Activated naive CD8-positive, alpha-beta T cell (primary cell): ENCODE data around the gene SIPA1L3.

Experiments
- H3K27ac Mint-ChIP-seq: one replicate; pipeline ENCODE4 v1.8.0; 2021; ENCODE audit warnings: mixed read lengths
- H3K27me3 Mint-ChIP-seq: one replicate; pipeline ENCODE4 v1.8.0; 2021; ENCODE audit warnings: mixed read lengths
- H3K36me3 Mint-ChIP-seq: one replicate; pipeline ENCODE4 v1.8.0; 2021; ENCODE audit warnings: mixed read lengths
- H3K4me1 Mint-ChIP-seq: one replicate; pipeline ENCODE4 v1.8.0; 2021; ENCODE audit warnings: low read depth, mixed read lengths
- H3K4me3 Mint-ChIP-seq: one replicate; pipeline ENCODE4 v1.8.0; 2021; ENCODE audit warnings: mild to moderate bottlenecking, mixed read lengths
- H3K9me3 Mint-ChIP-seq: one replicate; pipeline ENCODE4 v1.8.0; 2021; ENCODE audit warnings: low read depth, mixed read lengths

SIPA1L3 gene

DNA sequence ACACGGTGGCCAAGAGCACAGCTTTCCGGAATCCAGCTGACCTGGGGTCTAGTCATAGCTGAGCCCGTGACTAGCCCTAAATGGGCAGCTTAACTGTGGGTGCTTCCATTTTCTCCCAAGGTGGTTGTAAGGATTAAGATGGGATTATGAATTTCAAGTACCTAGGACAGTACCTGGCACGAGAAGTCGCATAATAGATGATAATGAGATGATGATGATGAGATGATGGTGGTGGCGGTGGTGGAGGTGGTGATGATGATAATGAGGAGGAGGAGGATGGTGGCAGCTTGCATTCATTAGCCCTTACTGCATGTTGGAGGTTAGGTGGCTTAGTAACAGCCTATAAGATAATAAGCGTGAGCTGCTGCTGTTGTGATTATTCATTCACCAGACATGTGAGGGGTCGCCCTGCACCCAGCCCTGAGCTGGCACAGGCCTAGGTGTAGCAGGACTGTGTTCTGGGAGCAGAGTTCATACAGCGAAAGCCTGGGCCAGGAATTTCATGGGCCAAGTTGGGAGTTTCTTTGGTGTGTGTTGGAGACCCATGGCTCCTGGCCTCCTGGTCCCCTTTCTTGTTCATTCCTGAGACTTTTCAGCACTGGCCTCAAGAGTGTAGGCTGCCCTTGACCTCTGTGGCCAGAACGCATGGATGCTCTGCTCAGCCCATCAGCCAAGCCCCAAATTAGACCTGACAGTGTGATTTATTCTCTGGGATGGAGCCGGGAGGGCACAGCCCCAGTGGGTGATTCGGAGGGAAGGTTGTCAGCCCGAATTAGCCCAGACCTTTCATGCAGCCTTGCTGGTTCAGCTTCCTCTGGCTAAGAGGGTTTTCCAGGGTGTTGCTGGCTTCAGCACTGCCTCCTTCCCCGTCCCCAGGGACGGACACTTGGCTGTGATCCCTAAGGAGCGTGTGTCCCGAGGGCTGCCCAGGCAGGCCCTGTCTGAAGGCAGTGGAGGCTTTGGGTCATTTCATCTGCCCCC lies 128.8 kb downstream of the SIPA1L3 start:
- H3K9me3 Mint-ChIP-seq = no peaks in the 10 kb centered on the region
- H3K36me3 Mint-ChIP-seq = peaks cover 8% of the 10 kb centered on the region
- H3K27ac Mint-ChIP-seq = no peak overlapping the region
- no peak overlapping the region for H3K4me3 Mint-ChIP-seq
- H3K4me1 Mint-ChIP-seq = no peaks in the 10 kb centered on the region
- H3K27me3 Mint-ChIP-seq = no peaks in the 10 kb centered on the region

DNA sequence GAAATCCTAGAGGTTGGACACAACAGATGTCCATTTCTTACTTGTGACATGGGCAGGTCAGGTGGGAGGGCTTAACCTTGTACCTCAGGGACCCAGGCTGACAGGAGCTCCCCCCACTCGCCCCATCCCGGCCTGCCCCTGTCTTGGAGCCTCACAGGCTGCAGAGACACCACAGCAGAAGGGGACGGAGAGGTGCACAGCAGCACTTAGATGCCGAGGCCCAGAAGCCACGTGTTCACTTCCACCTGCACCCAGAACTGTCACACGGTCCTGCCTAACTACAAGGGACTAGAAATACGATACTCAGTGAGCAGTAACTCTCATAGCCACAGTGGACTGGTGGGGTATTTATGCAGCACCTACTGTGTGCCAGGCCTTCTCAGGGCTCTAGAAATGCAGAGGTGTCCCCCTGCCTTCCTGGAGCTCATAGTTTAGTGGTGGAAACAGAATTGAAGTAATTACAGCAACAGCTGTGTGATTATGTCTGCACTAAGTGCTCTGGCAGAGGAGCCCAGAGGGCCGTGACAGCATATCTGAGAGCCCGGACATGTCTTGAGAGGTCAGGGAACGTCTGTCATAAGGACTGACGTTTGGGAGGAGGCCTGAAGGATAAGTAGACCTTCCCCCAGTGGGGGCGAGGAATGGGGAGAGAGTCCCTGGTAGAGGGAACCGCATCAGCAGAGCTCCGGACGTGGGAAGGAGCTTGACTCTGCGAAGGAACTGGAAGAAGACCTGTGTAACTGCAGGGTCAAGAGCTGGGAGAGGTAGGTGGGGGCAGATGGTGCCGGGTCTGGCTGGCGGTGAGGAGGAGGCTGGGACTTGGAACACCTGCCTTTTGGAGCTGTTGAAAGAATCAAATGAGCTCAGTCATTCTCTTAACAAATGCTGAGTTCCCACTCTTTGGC lies 130.0 kb downstream of the SIPA1L3 start:
- Mint-ChIP-seq H3K27me3 (no peaks in the 10 kb centered on the region), H3K27ac (peak overlapping the region; percentile 47), H3K4me1 (no peaks in the 10 kb centered on the region), H3K4me3 (no peak overlapping the region), H3K36me3 (peaks cover 3% of the 10 kb centered on the region), H3K9me3 (no peaks in the 10 kb centered on the region)

DNA sequence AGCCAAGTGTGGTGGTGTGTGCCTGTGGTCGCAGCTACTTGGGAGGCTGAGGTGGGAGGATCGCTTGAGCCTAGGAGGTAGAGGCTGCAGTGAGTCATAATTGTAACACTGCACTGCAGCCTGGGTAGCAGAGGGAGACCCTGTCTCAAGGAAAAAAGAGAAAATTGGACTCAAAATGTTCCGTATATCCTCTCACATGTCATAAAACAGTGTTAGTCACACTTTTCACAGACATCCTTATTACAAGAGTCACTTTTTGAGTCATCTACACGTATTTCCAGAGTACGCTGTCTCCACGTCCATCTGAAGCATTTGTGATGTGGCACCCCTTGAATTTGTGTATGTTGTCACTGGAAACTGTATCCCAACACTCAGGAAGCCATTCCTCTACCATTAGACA lies 133.0 kb downstream of the SIPA1L3 start:
- Mint-ChIP-seq H3K27ac (no peak overlapping the region), H3K36me3 (peaks cover 4% of the 10 kb centered on the region), H3K4me1 (no peaks in the 10 kb centered on the region), H3K4me3 (no peak overlapping the region), H3K27me3 (no peaks in the 10 kb centered on the region), H3K9me3 (no peaks in the 10 kb centered on the region)

DNA sequence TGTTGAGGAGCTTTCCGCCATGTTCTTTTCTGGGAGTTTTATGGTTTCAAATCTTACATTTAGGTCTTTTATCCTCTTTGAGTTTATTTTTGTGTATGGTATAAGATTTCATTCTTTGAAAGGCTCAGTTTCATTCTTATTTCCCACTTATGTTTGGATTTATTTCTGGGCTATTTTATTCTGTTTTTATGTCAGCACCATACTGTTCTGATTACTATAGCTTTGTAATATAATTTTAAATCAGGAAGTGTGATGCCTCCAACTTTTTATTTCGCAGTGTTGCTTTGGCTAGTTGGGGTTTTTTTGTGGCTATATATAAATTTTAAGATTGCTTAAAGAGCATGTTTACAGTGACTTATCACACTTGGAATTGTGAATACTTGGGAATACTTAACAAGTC lies 135.1 kb downstream of the SIPA1L3 start:
- peaks cover 12% of the 10 kb centered on the region for H3K4me1 Mint-ChIP-seq
- peaks cover 2% of the 10 kb centered on the region for H3K36me3 Mint-ChIP-seq
- no peaks in the 10 kb centered on the region for H3K9me3 Mint-ChIP-seq
- H3K27me3 Mint-ChIP-seq = no peaks in the 10 kb centered on the region
- no peak overlapping the region for H3K4me3 Mint-ChIP-seq
- H3K27ac Mint-ChIP-seq = no peak overlapping the region

DNA sequence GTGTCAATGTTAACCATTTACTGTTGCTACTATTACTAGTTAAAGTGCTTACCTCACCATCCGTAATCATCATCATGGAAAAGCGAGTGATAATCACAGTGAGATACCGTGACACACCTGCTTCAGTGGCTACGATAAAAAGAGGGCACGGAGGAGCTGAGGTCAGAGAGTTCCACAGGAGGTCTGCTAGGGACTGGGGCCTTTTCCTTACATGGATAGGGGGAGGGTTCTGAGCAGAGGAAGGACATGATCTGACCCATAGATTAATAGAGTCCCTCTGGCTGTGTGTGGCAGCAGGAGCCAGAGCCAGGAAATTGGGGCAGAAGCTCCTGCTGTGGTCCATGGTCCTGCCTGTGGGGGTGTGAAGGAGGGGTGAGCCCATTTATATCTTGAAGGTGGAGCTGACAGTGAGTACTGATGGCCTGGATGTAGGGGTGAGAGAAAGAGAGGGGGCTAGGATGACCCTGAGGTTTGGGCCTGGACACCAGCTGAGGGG lies 136.7 kb downstream of the SIPA1L3 start:
- no peaks in the 10 kb centered on the region for H3K27me3 Mint-ChIP-seq
- H3K27ac Mint-ChIP-seq = no peak overlapping the region
- peaks cover 2% of the 10 kb centered on the region for H3K36me3 Mint-ChIP-seq
- H3K4me3 Mint-ChIP-seq = no peak overlapping the region
- H3K9me3 Mint-ChIP-seq = no peaks in the 10 kb centered on the region
- peaks cover 28% of the 10 kb centered on the region for H3K4me1 Mint-ChIP-seq

DNA sequence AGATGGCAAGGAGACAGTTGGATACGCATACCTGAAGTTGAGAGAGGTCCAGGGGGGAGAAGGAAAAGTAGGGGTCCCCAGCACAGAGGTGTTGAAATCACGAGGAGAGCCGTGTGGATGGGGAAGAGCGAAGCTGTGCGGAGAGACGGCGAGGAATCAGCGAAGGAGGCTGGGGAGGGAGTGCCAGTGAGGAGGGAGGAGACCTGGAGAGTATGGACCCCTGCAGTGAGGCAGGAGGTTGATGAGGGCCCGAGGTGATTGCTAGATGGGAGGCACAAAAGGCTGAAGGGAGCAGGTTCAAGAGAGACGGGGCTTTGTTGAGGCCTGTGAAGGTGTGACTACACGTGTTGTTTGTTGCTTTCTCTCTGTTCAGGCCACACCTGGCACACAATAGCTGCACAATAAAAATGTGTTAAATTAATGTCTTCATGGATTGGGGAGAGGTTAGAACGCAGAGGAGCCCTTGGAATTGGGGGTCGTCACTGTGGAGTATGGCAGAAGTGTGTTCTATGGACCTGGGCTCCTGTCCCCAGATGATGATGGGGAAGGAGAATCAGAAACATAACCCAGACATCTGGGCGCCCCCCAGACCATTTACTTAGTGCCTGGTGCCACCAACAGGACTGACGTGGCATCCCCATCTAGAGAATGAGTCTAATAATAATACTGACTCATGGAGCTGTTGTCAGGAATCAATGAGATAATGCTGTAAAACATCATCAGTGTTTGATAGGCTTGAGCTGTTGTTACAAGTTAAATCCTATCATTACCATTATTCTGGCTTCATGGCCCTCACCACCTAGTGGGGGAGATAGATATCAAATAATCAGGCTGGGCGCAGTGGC lies 137.5 kb downstream of the SIPA1L3 start:
- no peaks in the 10 kb centered on the region for H3K9me3 Mint-ChIP-seq
- H3K4me3 Mint-ChIP-seq = no peak overlapping the region
- peaks cover 35% of the 10 kb centered on the region for H3K4me1 Mint-ChIP-seq
- no peak overlapping the region for H3K27ac Mint-ChIP-seq
- no peaks in the 10 kb centered on the region for H3K27me3 Mint-ChIP-seq
- peaks cover 2% of the 10 kb centered on the region for H3K36me3 Mint-ChIP-seq

DNA sequence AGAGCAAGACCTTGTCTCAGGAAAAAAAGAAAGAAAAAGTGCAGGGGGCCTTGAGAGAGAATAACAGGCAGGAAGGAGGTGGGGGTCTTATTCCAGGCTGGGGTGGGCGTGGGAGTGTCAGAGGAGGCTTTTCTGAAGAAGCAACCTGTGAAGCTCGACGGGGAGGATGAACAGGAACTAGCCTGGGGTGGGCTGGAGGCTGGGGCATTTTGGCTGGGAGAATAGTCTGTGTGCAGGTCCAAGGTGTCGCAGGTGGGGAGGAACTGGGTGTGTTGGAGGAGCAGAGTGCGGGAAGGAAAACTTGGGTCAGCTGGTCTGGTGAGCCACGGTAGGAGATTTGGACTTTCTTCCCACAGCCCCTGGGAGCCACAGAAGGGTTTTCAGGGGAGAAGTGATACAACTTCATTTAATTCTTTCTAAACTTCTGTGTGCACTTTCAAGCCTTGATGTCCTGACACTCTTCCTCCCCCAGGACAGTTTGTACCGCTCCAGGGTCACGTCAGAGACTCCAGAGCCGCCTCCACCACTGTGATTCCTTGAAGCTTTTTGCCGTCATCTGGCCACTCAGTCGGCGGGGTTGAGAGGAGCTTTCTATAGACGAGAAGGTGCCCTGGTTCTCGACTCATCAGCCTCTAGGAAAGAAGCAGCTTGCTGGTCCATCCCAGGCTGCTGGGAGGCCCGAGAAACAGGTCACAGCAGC lies 138.7 kb downstream of the SIPA1L3 start:
- H3K27me3 Mint-ChIP-seq = no peaks in the 10 kb centered on the region
- peak overlapping the region; percentile 80 for H3K27ac Mint-ChIP-seq
- peaks cover 38% of the 10 kb centered on the region for H3K4me1 Mint-ChIP-seq
- no peak overlapping the region for H3K4me3 Mint-ChIP-seq
- no peaks in the 10 kb centered on the region for H3K9me3 Mint-ChIP-seq
- H3K36me3 Mint-ChIP-seq = peaks cover 2% of the 10 kb centered on the region

DNA sequence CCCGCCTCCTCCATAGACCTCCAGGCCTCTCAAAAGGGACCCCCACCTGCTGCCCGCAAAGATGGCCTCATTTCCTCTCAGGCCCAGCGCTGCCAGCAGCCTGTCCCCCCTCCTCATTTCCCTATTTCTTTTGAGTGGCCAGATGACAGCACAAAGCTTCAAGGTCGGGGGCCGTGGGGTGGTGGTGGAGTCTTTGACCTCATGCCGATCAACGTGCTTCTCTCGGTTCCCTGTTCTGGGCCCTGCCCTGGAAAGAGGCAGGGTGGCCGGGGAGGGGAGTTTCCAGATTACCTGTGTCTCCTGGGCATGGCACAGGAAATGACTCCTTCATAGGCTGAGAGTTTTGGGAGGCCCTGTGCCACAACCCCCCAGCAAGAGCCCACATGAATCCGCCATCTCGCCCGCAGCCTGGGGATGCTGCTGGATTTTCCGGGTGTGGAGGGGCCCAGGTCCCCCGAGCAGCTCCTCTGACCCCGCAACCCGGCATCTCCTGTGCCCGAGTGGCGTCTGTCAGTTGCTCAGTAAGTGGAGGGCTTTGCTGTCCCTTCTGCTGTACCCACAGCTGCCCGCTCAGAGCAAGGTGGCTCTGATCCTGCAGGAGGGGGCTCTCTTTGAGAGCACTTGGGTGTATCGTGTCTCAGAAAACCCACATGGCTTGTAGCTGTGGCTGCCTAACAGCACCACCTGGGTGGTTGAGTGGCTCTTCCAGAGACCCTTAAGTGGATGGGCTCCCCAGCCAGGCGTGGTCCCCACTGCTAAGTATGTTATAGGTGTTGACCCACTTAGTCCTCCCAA lies 139.4 kb downstream of the SIPA1L3 start:
- H3K4me1 Mint-ChIP-seq = peaks cover 38% of the 10 kb centered on the region
- H3K27me3 Mint-ChIP-seq = no peaks in the 10 kb centered on the region
- no peaks in the 10 kb centered on the region for H3K9me3 Mint-ChIP-seq
- peak overlapping the region; percentile 96 for H3K27ac Mint-ChIP-seq
- H3K36me3 Mint-ChIP-seq = peaks cover 2% of the 10 kb centered on the region
- H3K4me3 Mint-ChIP-seq = no peak overlapping the region

DNA sequence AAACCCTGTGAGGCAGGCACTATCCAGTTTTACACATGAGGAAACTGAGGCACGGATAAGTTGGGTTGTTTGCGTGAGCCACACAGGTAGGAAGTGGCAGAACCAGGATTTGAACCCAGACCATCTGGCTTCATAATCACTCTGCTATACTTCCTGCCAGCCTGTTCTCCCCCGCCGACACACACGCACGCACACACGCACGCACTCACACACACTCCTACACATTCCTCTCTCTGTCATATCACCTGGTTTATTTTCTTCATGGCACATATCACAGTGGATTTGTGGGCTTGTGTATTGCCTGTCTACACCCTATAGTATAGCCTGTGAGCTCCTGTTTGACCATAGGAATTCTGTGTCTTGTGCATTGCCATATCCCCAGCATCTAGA lies 140.0 kb downstream of the SIPA1L3 start:
- H3K4me3 Mint-ChIP-seq = no peak overlapping the region
- H3K9me3 Mint-ChIP-seq = no peaks in the 10 kb centered on the region
- H3K27me3 Mint-ChIP-seq = no peaks in the 10 kb centered on the region
- peaks cover 3% of the 10 kb centered on the region for H3K36me3 Mint-ChIP-seq
- peaks cover 38% of the 10 kb centered on the region for H3K4me1 Mint-ChIP-seq
- H3K27ac Mint-ChIP-seq = peak overlapping the region; percentile 96

DNA sequence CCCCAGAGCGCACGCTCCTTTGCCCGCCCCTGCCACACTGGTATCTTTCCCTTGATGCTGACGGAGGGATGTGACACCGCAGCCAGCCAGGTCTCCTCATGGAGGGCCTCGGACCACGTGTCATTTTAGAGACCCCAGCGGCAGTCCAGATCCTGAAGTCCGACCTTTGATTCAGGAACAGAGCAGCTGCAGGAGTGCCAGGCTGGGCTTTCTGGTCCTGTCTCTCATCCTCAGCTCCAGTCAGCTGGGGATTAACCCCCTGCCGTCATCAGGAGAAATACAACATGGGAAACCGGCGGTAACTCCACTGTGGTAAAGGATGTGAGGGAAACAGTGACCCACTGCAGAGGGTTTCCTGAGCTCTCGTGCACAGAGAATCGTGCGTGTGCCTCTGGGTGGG lies 140.6 kb downstream of the SIPA1L3 start:
- Mint-ChIP-seq H3K36me3 (peaks cover 2% of the 10 kb centered on the region), H3K27ac (peak overlapping the region; percentile 96), H3K4me1 (peaks cover 38% of the 10 kb centered on the region), H3K9me3 (no peaks in the 10 kb centered on the region), H3K27me3 (no peaks in the 10 kb centered on the region), H3K4me3 (peak overlapping the region; percentile 40)

DNA sequence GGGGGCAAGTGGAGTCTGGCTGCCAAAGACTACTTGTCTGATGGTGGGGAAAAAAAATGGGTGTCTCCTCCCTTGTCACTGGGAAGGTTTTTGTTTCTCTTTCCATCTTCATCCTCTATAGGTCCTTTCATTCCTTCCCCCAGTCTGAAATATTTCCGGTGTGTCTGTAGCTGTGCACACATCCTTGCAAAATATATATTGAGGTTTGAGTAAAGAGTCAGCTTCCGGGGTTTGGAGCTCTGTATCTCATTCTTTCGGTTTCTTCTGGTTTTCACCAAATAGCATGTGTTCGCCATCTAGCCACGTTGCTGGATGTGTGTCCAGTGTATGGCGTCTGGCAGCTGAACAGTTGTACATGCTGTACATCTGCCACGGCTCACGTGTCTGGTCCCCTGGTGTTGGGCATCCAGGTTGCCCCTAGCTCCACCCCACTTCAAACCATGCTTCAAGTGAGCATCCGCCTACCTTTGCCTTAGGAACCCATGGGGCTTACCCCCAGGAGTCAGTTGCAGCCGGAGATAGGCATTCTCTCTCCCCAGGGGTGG lies 142.2 kb downstream of the SIPA1L3 start:
- peaks cover 2% of the 10 kb centered on the region for H3K36me3 Mint-ChIP-seq
- H3K9me3 Mint-ChIP-seq = no peaks in the 10 kb centered on the region
- no peaks in the 10 kb centered on the region for H3K27me3 Mint-ChIP-seq
- H3K4me3 Mint-ChIP-seq = peak overlapping the region; percentile 81
- H3K27ac Mint-ChIP-seq = peak overlapping the region; percentile 96
- H3K4me1 Mint-ChIP-seq = peaks cover 38% of the 10 kb centered on the region

DNA sequence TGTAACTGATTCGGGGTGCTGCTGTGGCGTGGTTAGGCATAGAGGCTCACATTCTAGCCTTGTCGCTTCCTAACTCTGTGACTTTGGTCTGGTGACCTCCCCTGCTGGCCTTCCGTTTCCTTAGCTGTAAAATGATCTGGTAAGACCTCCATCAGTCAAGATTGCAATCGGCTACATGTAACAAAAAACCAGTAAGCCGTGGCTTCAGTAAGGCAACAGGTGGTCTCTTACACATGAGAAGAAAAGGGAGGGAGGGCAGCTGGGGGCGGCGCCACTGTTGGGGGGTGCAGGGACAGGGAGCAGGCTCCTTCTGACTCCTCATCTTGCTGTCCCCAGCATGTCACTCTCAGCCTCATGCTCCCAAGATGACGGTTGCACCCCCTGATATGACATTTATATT lies 148.0 kb downstream of the SIPA1L3 start:
- Mint-ChIP-seq H3K4me3 (no peak overlapping the region), H3K4me1 (peaks cover 19% of the 10 kb centered on the region), H3K27me3 (no peaks in the 10 kb centered on the region), H3K9me3 (no peaks in the 10 kb centered on the region), H3K36me3 (peaks cover 2% of the 10 kb centered on the region), H3K27ac (no peak overlapping the region)
